ENCODE measurements around the gene HOXA6. TPM values are rescaled to one million over a fixed set of nuclear protein-coding genes. Genes with fewer than 3 reads are reported as not detected.

Gene HOXA6
- total RNA-seq, 2 experiments from 2014 or later, result not detected

GRCh38 chr7:27193335-27194001 lies 45.9 kb upstream of the HOXA6 start:
- Mint-ChIP-seq H3K9me3 (no peaks in the 10 kb centered on the region), H3K4me3 (peak overlapping the region; percentile 10), H3K27me3 (peaks cover 85% of the 10 kb centered on the region), H3K36me3 (ENCODE audit: low read depth) (no peaks in the 10 kb centered on the region), H3K27ac (no peak overlapping the region), H3K4me1 (ENCODE audit: low read depth) (peaks cover 24% of the 10 kb centered on the region)
- ChIA-PET CTCF (interaction anchor here (0.9 to 3.2 kb wide), 7 partner anchors 10 to 35 kb away, joined by 3 to 25 read pairs (median 4); no protein-coding TSS in a partner anchor), POLR2A (no interaction called here)
- ATAC-seq, result no peak
- no peak for TF ChIP-seq CTCF (IDR thresholded peaks at IDR 0.05)
- intact Hi-C loops (cut with micrococcal nuclease), result no loop called here
- DNase-seq, result no peak

GRCh38 chr7:27192546-27193334 lies 45.2 kb upstream of the HOXA6 start:
- POLR2A ChIA-PET, result interaction anchor here (1.5 kb wide), 1 partner anchor 47 kb away, joined by 3 read pairs; no protein-coding TSS in a partner anchor

GRCh38 chr7:27191833-27192545 lies 44.4 kb upstream of the HOXA6 start:
- POLR2A ChIA-PET, result interaction anchor here (1.5 kb wide), 1 partner anchor 48 kb away, joined by 3 read pairs; no protein-coding TSS in a partner anchor
- peak overlapping the region; percentile 35 for H3K4me3 Mint-ChIP-seq
- no peak overlapping the region for H3K27ac Mint-ChIP-seq
- peaks cover 32% of the 10 kb centered on the region for H3K4me1 Mint-ChIP-seq (ENCODE audit: low read depth)
- CTCF ChIA-PET, result interaction anchor here (0.7 to 2.7 kb wide), 7 partner anchors 8 to 828 kb away, joined by 3 to 8 read pairs (median 4); partner anchors contain the start of gene HOXA13
- intact Hi-C loops (cut with micrococcal nuclease), result no loop called here
- ATAC-seq (no peak), DNase-seq (no peak)
- H3K27me3 Mint-ChIP-seq, result peaks cover 85% of the 10 kb centered on the region
- H3K36me3 Mint-ChIP-seq (ENCODE audit: low read depth), result no peaks in the 10 kb centered on the region
- TF ChIP-seq CTCF (IDR thresholded peaks at IDR 0.05), result no peak
- H3K9me3 Mint-ChIP-seq, result no peaks in the 10 kb centered on the region

More at GRCh38 chr7:27192546-27193334, 45.2 kb upstream of the HOXA6 start:
- Mint-ChIP-seq H3K9me3 (no peaks in the 10 kb centered on the region), H3K27me3 (peaks cover 85% of the 10 kb centered on the region), H3K4me3 (peak overlapping the region; percentile 46), H3K36me3 (ENCODE audit: low read depth) (no peaks in the 10 kb centered on the region), H3K27ac (no peak overlapping the region), H3K4me1 (ENCODE audit: low read depth) (peaks cover 26% of the 10 kb centered on the region)
- DNase-seq, result no peak
- no peak for TF ChIP-seq CTCF (IDR thresholded peaks at IDR 0.05)
- CTCF ChIA-PET, result interaction anchor here (0.9 to 1.5 kb wide), 6 partner anchors 9 to 30 kb away, joined by 3 to 7 read pairs (median 4); no protein-coding TSS in a partner anchor
- intact Hi-C loops (cut with micrococcal nuclease), result no loop called here
- ATAC-seq, result peak; percentile 50

GRCh38 chr7:27191161-27191731 lies 43.7 kb upstream of the HOXA6 start:
- POLR2A ChIA-PET, result interaction anchor here (1.5 kb wide), 1 partner anchor 49 kb away, joined by 3 read pairs; no protein-coding TSS in a partner anchor
- ATAC-seq, result no peak
- no peaks in the 10 kb centered on the region for H3K9me3 Mint-ChIP-seq

More at GRCh38 chr7:27191161-27191731, 43.7 kb upstream of the HOXA6 start:
- CTCF ChIA-PET, result interaction anchor here (0.7 to 2.7 kb wide), 6 partner anchors 8 to 829 kb away, joined by 3 to 23 read pairs (median 4); partner anchors contain the start of genes EVX1 and HOXA13
- H3K27me3 Mint-ChIP-seq, result peaks cover 84% of the 10 kb centered on the region
- DNase-seq, result no peak
- intact Hi-C loops (cut with micrococcal nuclease), result no loop called here
- no peak for TF ChIP-seq CTCF (IDR thresholded peaks at IDR 0.05)
- no peak overlapping the region for H3K27ac Mint-ChIP-seq
- no peaks in the 10 kb centered on the region for H3K36me3 Mint-ChIP-seq (ENCODE audit: low read depth)
- no peak overlapping the region for H3K4me3 Mint-ChIP-seq
- H3K4me1 Mint-ChIP-seq (ENCODE audit: low read depth), result peaks cover 32% of the 10 kb centered on the region
